Neural crest cell (in vitro differentiated cells): ENCODE data around the gene ECHDC3. TPM values are rescaled to one million over a fixed set of nuclear protein-coding genes. Genes with fewer than 3 reads are reported as not detected.
A peak's percentile ranks its signal among the peaks of the same experiment; 100 is the strongest.

Experiments
- DNase-seq: peaks from one replicate; pipeline ENCODE4 v3.0.0; 2021; ENCODE audit warnings: low read depth, mixed read lengths, low spot score
- H3K27ac Mint-ChIP-seq: one replicate; pipeline ENCODE4 v1.8.0; 2021; ENCODE audit warnings: mild to moderate bottlenecking, mixed read lengths; ENCODE audit not compliant: unreplicated experiment
- H3K27me3 Mint-ChIP-seq: 2 replicates; pipeline ENCODE4 v1.8.0; 2021; ENCODE audit warnings: low read depth, mild to moderate bottlenecking, mixed read lengths
- H3K36me3 Mint-ChIP-seq: 2 replicates; pipeline ENCODE4 v1.8.0; 2021; ENCODE audit warnings: low read depth, mild to moderate bottlenecking, mixed read lengths
- H3K4me1 Mint-ChIP-seq: 2 replicates; pipeline ENCODE4 v1.8.0; 2021; ENCODE audit warnings: mixed read lengths
- H3K4me3 Mint-ChIP-seq: one replicate; pipeline ENCODE4 v1.8.0; 2021; ENCODE audit warnings: mild to moderate bottlenecking, mixed read lengths
- H3K9me3 Mint-ChIP-seq: 2 replicates; pipeline ENCODE4 v1.8.0; 2021; ENCODE audit warnings: mixed read lengths
- CTCF ChIP-seq: fragments of 200-600 bp; sonication (generic); conservative IDR thresholded peaks from 2 replicates; pipeline ENCODE4 v1.5.0; 2021; ENCODE audit warnings: antibody characterized with exemption, mild to moderate bottlenecking
- total RNA-seq: library from RNA; stranded (reverse); gene quantifications from 2 replicates; pipeline ENCODE4 v1.2.1, GENCODE V29; 2021

ECHDC3 gene
- total RNA-seq, 1 donor from 2014 or later, result 5.3 TPM

DNA sequence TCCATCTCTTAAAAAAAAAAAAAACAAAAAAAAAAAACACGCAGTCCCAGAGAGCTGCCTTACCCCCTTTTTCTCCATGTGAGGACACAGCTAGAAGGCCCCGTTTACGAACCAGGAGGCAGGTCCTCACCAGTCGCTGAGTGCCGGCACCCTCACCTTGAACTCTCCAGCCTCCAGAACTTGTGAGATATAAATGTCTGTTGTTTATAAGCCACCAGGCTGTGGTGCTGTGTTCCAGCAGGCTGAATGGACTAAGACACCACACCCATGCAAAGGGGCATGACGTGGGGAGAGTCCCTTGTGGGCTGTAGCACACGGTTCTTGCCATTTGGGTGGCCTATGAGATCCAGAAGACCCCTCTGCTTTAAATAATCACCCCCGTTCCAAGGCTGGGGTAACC is 17.2 kb downstream of the ECHDC3 start:
- H3K9me3 Mint-ChIP-seq, result no peaks in the 10 kb centered on the region
- H3K4me1 Mint-ChIP-seq, result peaks cover 19% of the 10 kb centered on the region
- no peaks in the 10 kb centered on the region for H3K36me3 Mint-ChIP-seq
- no peak overlapping the region for H3K4me3 Mint-ChIP-seq
- no peak for TF ChIP-seq CTCF
- no peaks in the 10 kb centered on the region for H3K27me3 Mint-ChIP-seq
- no peak overlapping the region for H3K27ac Mint-ChIP-seq
- DNase-seq, result no peak

DNA sequence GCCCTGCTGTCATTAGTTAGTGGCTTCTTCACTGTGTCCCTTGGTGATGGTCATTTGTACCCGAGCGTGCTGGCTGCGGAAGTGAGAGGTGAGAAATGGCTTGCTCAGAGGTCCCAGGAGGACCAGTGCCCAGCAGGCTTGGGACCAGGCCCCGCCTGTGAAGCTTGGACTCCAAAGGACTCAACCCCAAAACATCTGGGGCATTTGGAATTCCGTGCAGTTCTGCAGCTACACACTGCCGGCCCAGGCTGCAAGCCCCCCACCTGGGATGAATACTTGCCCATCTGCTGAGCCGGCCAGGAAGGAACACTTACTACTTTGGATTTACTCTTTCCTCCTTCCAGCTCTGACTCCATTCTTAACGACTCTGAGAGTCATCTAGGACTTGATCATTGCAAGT is 18.0 kb downstream of the ECHDC3 start:
- no peaks in the 10 kb centered on the region for H3K36me3 Mint-ChIP-seq
- no peaks in the 10 kb centered on the region for H3K9me3 Mint-ChIP-seq
- no peak for DNase-seq
- TF ChIP-seq CTCF, result no peak
- no peaks in the 10 kb centered on the region for H3K27me3 Mint-ChIP-seq
- peak overlapping the region; percentile 72 for H3K27ac Mint-ChIP-seq
- H3K4me1 Mint-ChIP-seq, result peaks cover 13% of the 10 kb centered on the region
- no peak overlapping the region for H3K4me3 Mint-ChIP-seq

DNA sequence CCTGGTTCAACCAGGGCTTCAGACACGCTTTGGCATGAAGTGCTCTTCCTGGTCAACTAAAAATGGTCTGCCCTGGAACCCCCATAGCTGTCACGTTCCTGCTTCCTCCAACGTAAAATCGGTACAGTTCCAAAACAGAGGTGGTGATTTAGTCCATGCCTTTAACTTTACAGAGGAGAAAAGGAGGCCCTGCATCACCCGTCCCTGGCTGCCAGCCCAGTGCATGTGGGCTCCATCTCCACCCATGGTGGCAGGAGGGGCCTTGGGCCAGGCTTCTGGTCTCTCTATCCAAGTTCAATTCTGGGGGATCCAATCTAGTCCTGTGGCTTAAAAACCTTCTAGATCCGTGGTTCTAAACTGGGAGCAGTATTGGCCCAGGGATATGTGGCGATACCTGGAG is 18.7 kb downstream of the ECHDC3 start:
- Mint-ChIP-seq H3K36me3 (no peaks in the 10 kb centered on the region), H3K4me1 (peaks cover 6% of the 10 kb centered on the region), H3K9me3 (no peaks in the 10 kb centered on the region), H3K27ac (no peak overlapping the region), H3K27me3 (no peaks in the 10 kb centered on the region), H3K4me3 (no peak overlapping the region)
- no peak for TF ChIP-seq CTCF
- DNase-seq, result no peak

DNA sequence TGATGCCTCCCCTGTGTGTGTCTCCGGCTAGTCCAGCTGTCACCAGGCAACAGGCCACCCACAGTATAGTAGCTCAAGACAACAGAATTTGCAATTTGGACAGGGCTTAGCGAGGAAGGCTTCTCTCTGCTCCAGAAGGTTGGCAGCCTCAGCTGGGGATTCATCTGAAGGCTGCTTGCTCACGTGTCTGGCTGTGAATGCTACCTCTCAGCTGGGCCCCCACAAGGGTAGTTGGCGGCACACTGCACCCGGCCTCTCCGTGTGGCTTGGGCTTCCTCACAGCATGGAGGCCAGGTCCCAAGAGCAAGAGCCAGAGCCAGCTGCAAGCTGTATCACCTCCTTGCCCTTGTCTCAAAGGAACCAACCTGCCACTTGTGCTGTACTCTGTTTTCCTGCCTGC is 19.2 kb downstream of the ECHDC3 start:
- no peak overlapping the region for H3K27ac Mint-ChIP-seq

DNA sequence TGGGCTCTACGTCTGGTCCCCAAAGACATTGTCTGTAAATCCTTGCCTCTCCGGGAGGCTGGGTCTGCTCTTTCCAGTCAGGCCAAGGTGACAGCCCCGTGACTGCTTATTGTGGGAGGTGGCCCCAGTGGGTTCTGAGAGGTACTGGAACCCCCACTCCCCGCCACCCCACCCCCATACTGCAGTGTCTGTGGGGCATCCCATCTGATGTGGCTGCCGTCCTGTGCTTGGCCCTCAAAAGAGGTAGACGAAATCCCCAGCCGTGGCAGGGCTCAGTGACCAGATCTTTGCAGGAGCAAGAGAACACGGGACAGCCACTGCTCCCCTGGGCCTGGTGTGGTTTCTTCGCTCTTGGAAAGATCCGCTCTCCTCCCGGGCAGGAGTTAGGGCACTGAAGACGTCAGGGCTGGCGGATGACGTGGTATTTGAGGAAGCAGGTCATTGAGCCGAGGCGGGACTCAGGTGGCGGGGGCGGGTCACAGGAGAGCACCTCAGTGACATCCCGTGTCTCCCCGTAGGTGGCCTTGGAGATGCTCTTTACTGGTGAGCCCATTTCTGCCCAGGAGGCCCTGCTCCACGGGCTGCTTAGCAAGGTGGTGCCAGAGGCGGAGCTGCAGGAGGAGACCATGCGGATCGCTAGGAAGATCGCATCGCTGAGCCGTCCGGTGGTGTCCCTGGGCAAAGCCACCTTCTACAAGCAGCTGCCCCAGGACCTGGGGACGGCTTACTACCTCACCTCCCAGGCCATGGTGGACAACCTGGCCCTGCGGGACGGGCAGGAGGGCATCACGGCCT is 20.7 kb downstream of the ECHDC3 start:
- no peak overlapping the region for H3K27ac Mint-ChIP-seq
- H3K4me3 Mint-ChIP-seq, result no peak overlapping the region
- no peaks in the 10 kb centered on the region for H3K27me3 Mint-ChIP-seq
- peaks cover 3% of the 10 kb centered on the region for H3K4me1 Mint-ChIP-seq
- DNase-seq, result no peak
- H3K36me3 Mint-ChIP-seq, result no peaks in the 10 kb centered on the region
- no peaks in the 10 kb centered on the region for H3K9me3 Mint-ChIP-seq
- no peak for TF ChIP-seq CTCF

More for the DNA sequence above, 19.2 kb downstream of the ECHDC3 start:
- H3K36me3 Mint-ChIP-seq, result no peaks in the 10 kb centered on the region
- DNase-seq, result no peak
- H3K4me3 Mint-ChIP-seq, result no peak overlapping the region
- H3K27me3 Mint-ChIP-seq, result no peaks in the 10 kb centered on the region
- H3K4me1 Mint-ChIP-seq, result peaks cover 5% of the 10 kb centered on the region
- no peaks in the 10 kb centered on the region for H3K9me3 Mint-ChIP-seq
- TF ChIP-seq CTCF, result no peak
